Karpas-422 (cell line): ENCODE data around the gene ZNF124. TPM values are rescaled to one million over a fixed set of nuclear protein-coding genes. Genes with fewer than 3 reads are reported as not detected.
"Not testable (repeated sequence)": the region's sequence is repeated elsewhere in the genome, so short reads cannot be mapped to it uniquely, and the experiment has no call there.

Source experiments
- DNase-seq: peaks from one replicate; pipeline ENCODE4 v3.0.0-alpha.2; 2015
- H2AFZ ChIP-seq: fragments of 200-600 bp; sonication (generic); 2 replicates; pipeline ENCODE4 v1.6.1; 2014; ENCODE audit warnings: antibody characterized with exemption, low read length, mixed read lengths
- H3K27ac ChIP-seq: fragments of 200-600 bp; sonication (generic); 2 replicates; pipeline ENCODE4 v1.5.1; 2014; ENCODE audit warnings: mild to moderate bottlenecking, low read length, moderate library complexity
- H3K27me3 ChIP-seq: fragments of 200-600 bp; sonication (generic); 2 replicates; pipeline ENCODE4 v1.6.1; 2014; ENCODE audit warnings: low read length, mixed read lengths
- H3K36me3 ChIP-seq: fragments of 200-600 bp; sonication (generic); 2 replicates; pipeline ENCODE4 v1.6.1; 2014; ENCODE audit warnings: low read length, mixed read lengths; ENCODE audit not compliant: insufficient read depth
- H3K4me1 ChIP-seq: fragments of 200-600 bp; sonication (generic); 2 replicates; pipeline ENCODE4 v1.6.1; 2014; ENCODE audit warnings: mild to moderate bottlenecking, low read length, mixed read lengths
- H3K4me2 ChIP-seq: fragments of 200-600 bp; sonication (generic); 2 replicates; pipeline ENCODE4 v1.6.1; 2014; ENCODE audit warnings: low read length, low read depth, mild to moderate bottlenecking; ENCODE audit not compliant: poor library complexity, severe bottlenecking
- H3K4me3 ChIP-seq: fragments of 200-600 bp; sonication (generic); 2 replicates; pipeline ENCODE4 v1.5.1; 2014; ENCODE audit warnings: mild to moderate bottlenecking, antibody characterized with exemption, low read length, mixed read lengths
- H3K79me2 ChIP-seq: fragments of 200-600 bp; sonication (generic); 2 replicates; pipeline ENCODE4 v1.6.1; 2014; ENCODE audit warnings: mild to moderate bottlenecking, low read length, mixed read lengths
- H3K9ac ChIP-seq: fragments of 200-600 bp; sonication (generic); 2 replicates; pipeline ENCODE4 v1.6.0; 2014; ENCODE audit warnings: low read length
- H3K9me2 ChIP-seq: fragments of 200-600 bp; sonication (generic), shearing (Covaris generic); replicated peaks from 2 replicates; pipeline ENCODE4 v1.6.0; 2014; ENCODE audit warnings: mild to moderate bottlenecking, low read length, moderate library complexity; ENCODE audit not compliant: insufficient read depth
- H3K9me3 ChIP-seq: fragments of 300-700, 200-600 bp; sonication (generic); 2 replicates; pipeline ENCODE4 v1.6.1; 2014; ENCODE audit warnings: low read length, mixed read lengths
- H4K20me1 ChIP-seq: fragments of 200-600 bp; sonication (generic); 2 replicates; pipeline ENCODE4 v1.6.1; 2014; ENCODE audit warnings: mild to moderate bottlenecking, antibody characterized with exemption, low read length, low read depth; ENCODE audit not compliant: insufficient read depth
- total RNA-seq: library from RNA; depleted of rRNA; stranded (reverse); fragments of >200 nt; shearing (Covaris generic); gene quantifications from 2 replicates; pipeline ENCODE4 v1.2.3, GENCODE V29; 2014; ENCODE audit warnings: low replicate concordance

ZNF124 gene
- total RNA-seq, 1 experiment from 2014 or later: 75.6 TPM

GRCh38 chr1:247127519-247128282 lies 44.1 kb downstream of the ZNF124 start:
- not testable (repeated sequence) for H3K27me3 ChIP-seq, H3K27ac ChIP-seq, H3K4me1 ChIP-seq, DNase-seq, H3K36me3 ChIP-seq, H3K9ac ChIP-seq, H4K20me1 ChIP-seq, H3K9me3 ChIP-seq, H3K9me2 ChIP-seq, H2AFZ ChIP-seq
- peaks cover 19% of the 10 kb centered on the region for H3K79me2 ChIP-seq
- peak overlapping the region; percentile 42 for H3K4me2 ChIP-seq
- H3K4me3 ChIP-seq: peak overlapping the region; percentile 40; the same call in 1 of the 2 replicates

DNA sequence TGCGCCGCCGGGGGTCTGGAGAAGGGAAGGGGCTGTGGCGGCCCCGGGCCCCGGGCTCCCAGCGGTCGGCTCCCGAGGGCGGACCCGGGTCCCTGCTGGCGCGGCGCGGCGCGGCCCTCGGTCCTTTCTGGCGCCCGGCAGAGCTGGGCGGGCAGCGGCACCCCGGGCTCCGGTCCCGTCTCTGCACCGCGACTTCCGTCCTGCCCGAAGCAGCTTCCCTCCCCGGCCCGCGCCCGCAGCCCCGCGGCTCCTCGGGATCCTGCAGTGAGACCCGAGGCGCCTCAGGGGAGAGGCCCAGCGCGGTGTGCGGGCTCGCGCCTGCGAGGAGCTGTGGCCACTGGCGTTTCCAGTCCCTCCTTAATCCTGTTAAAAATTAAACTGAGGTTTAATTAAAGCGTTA lies 45.2 kb downstream of the ZNF124 start:
- not testable (repeated sequence) for H3K9me3 ChIP-seq, H3K9me2 ChIP-seq, H3K36me3 ChIP-seq, DNase-seq, H3K4me3 ChIP-seq, H2AFZ ChIP-seq, H3K27me3 ChIP-seq, H3K4me2 ChIP-seq, H3K27ac ChIP-seq, H3K9ac ChIP-seq, H4K20me1 ChIP-seq, H3K4me1 ChIP-seq
- peaks cover 12% of the 10 kb centered on the region for H3K79me2 ChIP-seq

GRCh38 chr1:247126166-247126565 lies 45.7 kb downstream of the ZNF124 start:
- DNase-seq, H3K36me3 ChIP-seq: not testable (repeated sequence)

GRCh38 chr1:247121382-247121781 lies 50.4 kb downstream of the ZNF124 start:
- Histone ChIP-seq H4K20me1 (no peaks in the 10 kb centered on the region), H3K79me2 (no peaks in the 10 kb centered on the region), H2AFZ (no peak overlapping the region), H3K27me3 (no peaks in the 10 kb centered on the region), H3K4me3 (no peak overlapping the region), H3K4me1 (no peaks in the 10 kb centered on the region), H3K9me3 (no peaks in the 10 kb centered on the region), H3K9ac (no peak overlapping the region), H3K27ac (no peak overlapping the region), H3K4me2 (no peak overlapping the region), H3K9me2 (no peaks in the 10 kb centered on the region), H3K36me3 (no peaks in the 10 kb centered on the region)
- DNase-seq: no peak

More at GRCh38 chr1:247126166-247126565, 45.7 kb downstream of the ZNF124 start:
- peaks cover 10% of the 10 kb centered on the region for H3K79me2 ChIP-seq
- not testable (repeated sequence) for H3K4me1 ChIP-seq, H3K9ac ChIP-seq, H2AFZ ChIP-seq, H3K27ac ChIP-seq, H3K4me3 ChIP-seq, H3K27me3 ChIP-seq, H3K4me2 ChIP-seq, H3K9me2 ChIP-seq, H3K9me3 ChIP-seq, H4K20me1 ChIP-seq

DNA sequence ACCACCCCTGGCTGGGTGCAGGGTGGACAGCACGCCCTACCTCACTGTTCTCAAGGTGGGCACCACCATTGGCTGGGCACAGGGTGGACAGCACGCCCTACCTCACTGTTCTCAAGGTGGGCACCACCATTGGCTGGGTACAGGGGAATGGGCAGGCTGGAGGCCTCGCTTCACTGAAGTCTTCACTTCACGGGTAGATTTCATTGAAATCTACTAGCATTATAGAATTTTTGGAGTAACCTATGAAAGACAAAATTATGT lies 51.5 kb downstream of the ZNF124 start:
- H3K4me2 ChIP-seq, H2AFZ ChIP-seq, H3K27ac ChIP-seq, H3K9ac ChIP-seq, H4K20me1 ChIP-seq, H3K4me1 ChIP-seq, H3K79me2 ChIP-seq, H3K9me3 ChIP-seq, DNase-seq, H3K36me3 ChIP-seq, H3K9me2 ChIP-seq, H3K4me3 ChIP-seq, H3K27me3 ChIP-seq: not testable (repeated sequence)

GRCh38 chr1:247119600-247120407 lies 52.0 kb downstream of the ZNF124 start:
- no peak for DNase-seq
- Histone ChIP-seq H3K9ac (no peak overlapping the region), H3K27me3 (no peaks in the 10 kb centered on the region), H2AFZ (no peak overlapping the region), H3K79me2 (no peaks in the 10 kb centered on the region), H3K9me3 (no peaks in the 10 kb centered on the region), H3K27ac (no peak overlapping the region), H3K4me1 (no peaks in the 10 kb centered on the region), H3K4me2 (no peak overlapping the region), H3K9me2 (no peaks in the 10 kb centered on the region), H3K36me3 (no peaks in the 10 kb centered on the region), H4K20me1 (no peaks in the 10 kb centered on the region), H3K4me3 (no peak overlapping the region)

GRCh38 chr1:247118946-247119446 lies 52.8 kb downstream of the ZNF124 start:
- H3K27ac ChIP-seq: no peak overlapping the region
- H3K9me2 ChIP-seq: no peaks in the 10 kb centered on the region
- H3K4me3 ChIP-seq: no peak overlapping the region
- H3K9ac ChIP-seq: no peak overlapping the region
- peak; percentile 77 for DNase-seq
- H3K9me3 ChIP-seq: no peaks in the 10 kb centered on the region
- no peak overlapping the region for H3K4me2 ChIP-seq
- H4K20me1 ChIP-seq: no peaks in the 10 kb centered on the region
- H3K27me3 ChIP-seq: no peaks in the 10 kb centered on the region
- no peaks in the 10 kb centered on the region for H3K79me2 ChIP-seq
- no peak overlapping the region for H2AFZ ChIP-seq
- H3K36me3 ChIP-seq: no peaks in the 10 kb centered on the region
- H3K4me1 ChIP-seq: no peaks in the 10 kb centered on the region

- Histone ChIP-seq H4K20me1 (no peaks in the 10 kb centered on the region), H3K4me3 (no peak overlapping the region), H3K27ac (no peak overlapping the region), H3K4me1 (no peaks in the 10 kb centered on the region), H3K27me3 (no peaks in the 10 kb centered on the region), H3K9ac (no peak overlapping the region), H3K4me2 (no peak overlapping the region), H3K79me2 (no peaks in the 10 kb centered on the region), H2AFZ (no peak overlapping the region), H3K9me2 (no peaks in the 10 kb centered on the region), H3K36me3 (no peaks in the 10 kb centered on the region), H3K9me3 (no peaks in the 10 kb centered on the region)
- no peak for DNase-seq
Measured at GRCh38 chr1:247115545-247115944, 56.3 kb downstream of the ZNF124 start.
